Uterus (tissue), 2 donors: ENCODE results near the gene SLIT3.

Source experiments
- POLR2A ChIP-seq, 2 donors: fragments of 450-650 bp; IDR thresholded peaks; one replicate each; pipeline ENCODE4 v1.6.1; 2016; ENCODE audit warnings: antibody characterized with exemption in 2 of 2, mild to moderate bottlenecking in 1 of 2, moderate library complexity in 1 of 2
- TF ChIP-seq, protein P1 (sequence below), 4 experiments: fragments of 200-600 bp in 2 of 4; fragments of 450-650 bp in 2 of 4; sonication (generic) in 2 of 4; IDR thresholded peaks; one replicate each; pipeline ENCODE4 v1.5.1; 2016 to 2019; ENCODE audit warnings: antibody characterized with exemption in 4 of 4, mild to moderate bottlenecking in 2 of 4, moderate library complexity in 1 of 4

DNA sequence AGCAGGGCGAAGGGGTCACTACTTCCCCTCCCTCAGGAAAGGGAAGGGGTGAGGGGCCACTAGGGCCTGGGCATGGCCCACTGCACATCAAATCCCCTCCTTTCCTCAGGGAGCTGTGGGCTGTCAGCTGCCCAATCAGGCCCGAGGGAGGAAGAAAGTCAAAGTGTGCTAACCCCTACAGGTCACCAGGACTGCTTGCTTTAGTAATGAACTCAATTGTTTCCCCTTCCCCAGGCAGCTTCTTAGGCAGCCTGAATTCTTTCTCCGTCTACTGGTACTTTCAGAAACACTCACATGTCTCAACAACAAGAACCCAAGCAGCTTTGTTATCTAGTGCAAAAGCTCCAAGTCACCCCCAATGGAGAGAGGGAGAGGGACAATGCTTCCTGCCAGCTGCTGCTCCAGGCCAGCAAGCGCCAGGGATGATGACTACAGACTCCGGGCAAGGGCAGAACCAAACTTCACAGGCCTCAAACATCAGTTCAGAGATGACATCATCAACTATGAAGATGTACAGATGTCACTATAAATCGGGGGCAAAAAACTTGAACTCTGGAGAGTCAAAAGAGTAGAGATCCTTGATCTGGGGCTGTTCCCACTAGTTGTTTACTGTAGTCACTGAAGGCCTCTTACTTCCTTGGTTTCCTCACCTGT lies 100.7 kb downstream of the SLIT3 start:
- no peak for TF ChIP-seq POLR2A (IDR thresholded peaks at IDR 0.05)
- TF ChIP-seq, protein P1, sequence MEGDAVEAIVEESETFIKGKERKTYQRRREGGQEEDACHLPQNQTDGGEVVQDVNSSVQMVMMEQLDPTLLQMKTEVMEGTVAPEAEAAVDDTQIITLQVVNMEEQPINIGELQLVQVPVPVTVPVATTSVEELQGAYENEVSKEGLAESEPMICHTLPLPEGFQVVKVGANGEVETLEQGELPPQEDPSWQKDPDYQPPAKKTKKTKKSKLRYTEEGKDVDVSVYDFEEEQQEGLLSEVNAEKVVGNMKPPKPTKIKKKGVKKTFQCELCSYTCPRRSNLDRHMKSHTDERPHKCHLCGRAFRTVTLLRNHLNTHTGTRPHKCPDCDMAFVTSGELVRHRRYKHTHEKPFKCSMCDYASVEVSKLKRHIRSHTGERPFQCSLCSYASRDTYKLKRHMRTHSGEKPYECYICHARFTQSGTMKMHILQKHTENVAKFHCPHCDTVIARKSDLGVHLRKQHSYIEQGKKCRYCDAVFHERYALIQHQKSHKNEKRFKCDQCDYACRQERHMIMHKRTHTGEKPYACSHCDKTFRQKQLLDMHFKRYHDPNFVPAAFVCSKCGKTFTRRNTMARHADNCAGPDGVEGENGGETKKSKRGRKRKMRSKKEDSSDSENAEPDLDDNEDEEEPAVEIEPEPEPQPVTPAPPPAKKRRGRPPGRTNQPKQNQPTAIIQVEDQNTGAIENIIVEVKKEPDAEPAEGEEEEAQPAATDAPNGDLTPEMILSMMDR (IDR thresholded peaks at IDR 0.05), result no peak
